HG03025 (cell line): ENCODE measurements around the gene DIS3L.
A peak's percentile ranks its signal among the peaks of the same experiment; 100 is the strongest.
"Not testable (repeated sequence)": the region's sequence is repeated elsewhere in the genome, so short reads cannot be mapped to it uniquely, and the experiment has no call there.

Experiments used
- ATAC-seq: cut with Tn5 transposase; IDR thresholded peaks from one replicate; pipeline ENCODE4 v1.9.1; 2021; ENCODE audit warnings: mild to moderate bottlenecking, moderate library complexity; ENCODE audit not compliant: unreplicated experiment, low FRiP score

DIS3L gene

GRCh38 chr15:66293419-66294156 is at the start of gene DIS3L:
TSS of gene DIS3L (plus strand) at chr15:66293568. CDS start at chr15:66293597, 29 bp downstream.
- peak; percentile 59 for ATAC-seq

- ATAC-seq: not testable (repeated sequence)
Measured at GRCh38 chr15:66245832-66246231, 47.5 kb upstream of the DIS3L start.

- no peak for ATAC-seq
Measured at GRCh38 chr15:66246937-66247336, 46.4 kb upstream of the DIS3L start.

- no peak for ATAC-seq
Measured at GRCh38 chr15:66249605-66250174, 43.7 kb upstream of the DIS3L start.

- ATAC-seq: no peak
Measured at GRCh38 chr15:66251065-66251789, 42.1 kb upstream of the DIS3L start.

GRCh38 chr15:66251790-66252684 is 41.3 kb upstream of the DIS3L start:
- ATAC-seq: no peak

- no peak for ATAC-seq
Measured at GRCh38 chr15:66252685-66253417, 40.5 kb upstream of the DIS3L start.

GRCh38 chr15:66253418-66254088 is 39.8 kb upstream of the DIS3L start, which contains the start of gene MEGF11:
TSS of gene MEGF11 (minus strand) at chr15:66253750. CDS start at chr15:66128403, 125,347 bp downstream.
- ATAC-seq: no peak

- ATAC-seq: no peak
Measured at GRCh38 chr15:66254089-66254950, 39.0 kb upstream of the DIS3L start.

GRCh38 chr15:66254951-66255676 is 38.3 kb upstream of the DIS3L start:
- ATAC-seq: no peak

GRCh38 chr15:66256692-66257091 is 36.7 kb upstream of the DIS3L start:
- no peak for ATAC-seq

- ATAC-seq: no peak
Measured at GRCh38 chr15:66261056-66261455, 32.3 kb upstream of the DIS3L start.

GRCh38 chr15:66262837-66263236 is 30.5 kb upstream of the DIS3L start:
- not testable (repeated sequence) for ATAC-seq

GRCh38 chr15:66264859-66265513 is 28.4 kb upstream of the DIS3L start:
- no peak for ATAC-seq

GRCh38 chr15:66269326-66270090 is 23.9 kb upstream of the DIS3L start:
- no peak for ATAC-seq

- ATAC-seq: no peak
Measured at GRCh38 chr15:66270932-66271331, 22.4 kb upstream of the DIS3L start.
